SK-N-SH (cell line): ENCODE measurements around the gene CDH23. TPM values are rescaled to one million over a fixed set of nuclear protein-coding genes. Genes with fewer than 3 reads are reported as not detected.

Experiments
- CTCF ChIA-PET: fragments of 300-600, 350-600 bp; formaldehyde crosslinking; extraction: SDS; loops from one replicate; lab custom pipeline; 2021; lab: Yijun Ruan, JAX
- POLR2A ChIA-PET: fragments of 350-600 bp; sonication (Branson Sonifier 250); formaldehyde crosslinking; extraction: SDS; loops from one replicate; lab custom pipeline; 2020; ENCODE audit warnings: antibody characterized with exemption, inconsistent platforms; lab: Yijun Ruan, JAX
- DNase-seq: peaks from one replicate; pipeline ENCODE4 v3.0.0; 2012
- H2AFZ ChIP-seq: fragments of 200-600 bp; sonication (generic); 2 replicates; pipeline ENCODE4 v1.8.1; 2016; ENCODE audit warnings: antibody characterized with exemption, mild to moderate bottlenecking, low read depth
- H3F3A ChIP-seq: fragments of 200-600 bp; sonication (generic); replicated peaks from 2 replicates; pipeline ENCODE3; 2016; ENCODE audit warnings: antibody characterized with exemption, mild to moderate bottlenecking; ENCODE audit not compliant: insufficient read depth
- H3K27ac ChIP-seq, 2 experiments: fragments of 200-500 bp in 1 of 2; fragments of 200-600 bp in 1 of 2; sonication (Bioruptor generic) in 1 of 2; sonication (generic), shearing (Covaris generic) in 1 of 2; 2 replicates each; pipeline versions ENCODE4 v1.5.1 to v1.6.1; 2014 to 2016; ENCODE audit warnings: low read depth in 2 of 2, inconsistent platforms in 1 of 2, low read length in 1 of 2, mild to moderate bottlenecking in 1 of 2, mixed read lengths in 1 of 2
- H3K27me3 ChIP-seq: fragments of 200-600 bp; sonication (generic), shearing (Covaris generic); 2 replicates; pipeline ENCODE4 v1.6.1; 2016; ENCODE audit warnings: mixed run types; ENCODE audit not compliant: insufficient read depth
- H3K36me3 ChIP-seq, 2 experiments: fragments of 200-500 bp in 1 of 2; fragments of 200-600 bp in 1 of 2; sonication (Bioruptor generic) in 1 of 2; sonication (generic) in 1 of 2; replicated peaks in 1 of 2; 2 replicates each; pipeline versions ENCODE3 to v1.5.1; 2014 to 2016; ENCODE audit warnings: low read length in 1 of 2, mild to moderate bottlenecking in 1 of 2; ENCODE audit not compliant: insufficient read depth in 2 of 2, control insufficient read depth in 1 of 2
- H3K4me1 ChIP-seq, 2 experiments: fragments of 200-500 bp in 1 of 2; fragments of 200-600 bp in 1 of 2; sonication (Bioruptor generic) in 1 of 2; sonication (generic), shearing (Covaris generic) in 1 of 2; 2 replicates each; pipeline versions ENCODE4 v1.5.1 to v1.6.1; 2014 to 2016; ENCODE audit warnings: low read depth in 1 of 2, low read length in 1 of 2, mixed run types in 1 of 2; ENCODE audit not compliant: insufficient read depth in 2 of 2, control insufficient read depth in 1 of 2
- H3K4me2 ChIP-seq: fragments of 200-600 bp; sonication (generic), shearing (Covaris generic); 2 replicates; pipeline ENCODE4 v1.6.1; 2017; ENCODE audit warnings: mixed run types
- H3K4me3 ChIP-seq, 2 experiments: fragments of 200-500 bp in 1 of 2; fragments of 200-600 bp in 1 of 2; sonication (Bioruptor generic) in 1 of 2; sonication (generic), shearing (Covaris generic) in 1 of 2; 2 replicates each; pipeline versions ENCODE4 v1.5.1 to v1.8.1; 2014 to 2016; ENCODE audit warnings: low read depth in 2 of 2, inconsistent platforms in 1 of 2, low read length in 1 of 2, mild to moderate bottlenecking in 1 of 2, mixed read lengths in 1 of 2, moderate library complexity in 1 of 2
- H3K79me2 ChIP-seq: fragments of 200-600 bp; sonication (generic); 2 replicates; pipeline ENCODE4 v1.8.1; 2017; ENCODE audit warnings: mild to moderate bottlenecking; ENCODE audit not compliant: insufficient read depth
- H3K9ac ChIP-seq: fragments of 200-600 bp; sonication (generic); 2 replicates; pipeline ENCODE4 v1.6.1; 2017; ENCODE audit warnings: mixed run types
- H3K9me2 ChIP-seq: fragments of 200-600 bp; sonication (generic); 2 replicates; pipeline ENCODE4 v1.6.1; 2017; ENCODE audit warnings: mixed run types
- H3K9me3 ChIP-seq: fragments of 200-600 bp; sonication (generic); 2 replicates; pipeline ENCODE4 v1.6.1; 2017; ENCODE audit warnings: mixed run types, mild to moderate bottlenecking, moderate library complexity
- H4K20me1 ChIP-seq: fragments of 200-600 bp; sonication (generic); 2 replicates; pipeline ENCODE4 v1.6.1; 2017; ENCODE audit warnings: mild to moderate bottlenecking, mixed run types; ENCODE audit not compliant: insufficient read depth
- CHD2 ChIP-seq: fragments of 150-350 bp; IDR thresholded peaks from 2 replicates; pipeline ENCODE4 v1.6.1; 2018; ENCODE audit warnings: low read length; ENCODE audit not compliant: partially characterized antibody
- CTCF ChIP-seq: fragments of 200-600 bp; sonication (generic); IDR thresholded peaks from 2 replicates; pipeline ENCODE4 v1.6.1; 2017; ENCODE audit warnings: antibody characterized with exemption, mild to moderate bottlenecking, moderate library complexity
- EP300 ChIP-seq, 2 experiments: IDR thresholded peaks; 2 replicates each; pipeline versions ENCODE4 v1.4.0 to v1.6.1; 2012; ENCODE audit warnings: borderline replicate concordance in 1 of 2, low read depth in 1 of 2, low read length in 1 of 2
- EZH2phosphoT487 ChIP-seq: fragments of 200-600 bp; sonication (generic); IDR thresholded peaks from 2 replicates; pipeline ENCODE4 v1.6.1; 2017; ENCODE audit warnings: low read depth, mixed run types, mild to moderate bottlenecking, antibody characterized with exemption, moderate library complexity, borderline replicate concordance
- FOXJ3 ChIP-seq: sonication (generic); formaldehyde crosslinking; IDR thresholded peaks from 2 replicates; pipeline ENCODE4 v1.5.1; 2020; ENCODE audit warnings: mild to moderate bottlenecking, missing genetic modification reagents
- FOXM1 ChIP-seq: IDR thresholded peaks from 2 replicates; pipeline ENCODE4 v1.4.0; 2012; ENCODE audit warnings: low read depth, mild to moderate bottlenecking
- GABPA ChIP-seq: IDR thresholded peaks from 2 replicates; pipeline ENCODE4 v1.4.0; 2012; ENCODE audit warnings: low read depth, mild to moderate bottlenecking
- GATA2 ChIP-seq: sonication (generic); formaldehyde crosslinking; IDR thresholded peaks from 2 replicates; pipeline ENCODE4 v1.5.0; 2020; ENCODE audit warnings: mild to moderate bottlenecking, missing genetic modification reagents
- IRF3 ChIP-seq: fragments of 150-350 bp; IDR thresholded peaks from 2 replicates; pipeline ENCODE4 v1.6.1; 2016; ENCODE audit warnings: mild to moderate bottlenecking, low read depth, low read length
- JUND ChIP-seq: IDR thresholded peaks from 2 replicates; pipeline ENCODE4 v1.4.0; 2012
- MAX ChIP-seq: IDR thresholded peaks from 2 replicates; pipeline ENCODE4 v1.4.0; 2012; ENCODE audit warnings: low read depth
- MEF2A ChIP-seq: IDR thresholded peaks from 2 replicates; pipeline ENCODE4 v1.4.0; 2012; ENCODE audit warnings: low read depth, borderline replicate concordance
- MXI1 ChIP-seq: IDR thresholded peaks from 2 replicates; pipeline ENCODE4 v1.6.1; 2012; ENCODE audit warnings: mild to moderate bottlenecking, low read depth, low read length, improper control_type of control experiment
- NFIC ChIP-seq: IDR thresholded peaks from 2 replicates; pipeline ENCODE4 v1.4.0; 2012; ENCODE audit warnings: borderline replicate concordance
- NRF1 ChIP-seq: IDR thresholded peaks from 2 replicates; pipeline ENCODE4 v1.6.1; 2012; ENCODE audit warnings: low read depth, mild to moderate bottlenecking, low read length
- PBX3 ChIP-seq: IDR thresholded peaks from 2 replicates; pipeline ENCODE4; 2012
- POLR2AphosphoS5 ChIP-seq: IDR thresholded peaks from 2 replicates; pipeline ENCODE4 v1.6.1; 2012; ENCODE audit warnings: low read depth, low read length
- RAD21 ChIP-seq: IDR thresholded peaks from 2 replicates; pipeline ENCODE4 v1.6.1; 2012; ENCODE audit warnings: mild to moderate bottlenecking, low read length
- REST ChIP-seq: IDR thresholded peaks from 2 replicates; pipeline ENCODE4 v1.6.1; 2012; ENCODE audit warnings: mild to moderate bottlenecking, low read depth, low read length, moderate library complexity
- RXRA ChIP-seq: IDR thresholded peaks from 2 replicates; pipeline ENCODE4 v1.4.0; 2012; ENCODE audit warnings: low read depth, mild to moderate bottlenecking, borderline replicate concordance
- SIN3A ChIP-seq: IDR thresholded peaks from 2 replicates; pipeline ENCODE4 v1.6.1; 2012; ENCODE audit warnings: low read depth, mild to moderate bottlenecking, low read length, moderate library complexity, borderline replicate concordance
- SMC3 ChIP-seq: IDR thresholded peaks from 2 replicates; pipeline ENCODE4 v1.6.1; 2012; ENCODE audit warnings: low read depth, low read length, improper control_type of control experiment
- TAF1 ChIP-seq: IDR thresholded peaks from 2 replicates; pipeline ENCODE4 v1.6.1; 2012; ENCODE audit warnings: low read depth, mild to moderate bottlenecking, low read length, moderate library complexity, borderline replicate concordance
- TCF12 ChIP-seq: IDR thresholded peaks from 2 replicates; pipeline ENCODE4 v1.4.0; 2012
- TEAD4 ChIP-seq: IDR thresholded peaks from 2 replicates; pipeline ENCODE4 v1.4.0; 2012; ENCODE audit warnings: mild to moderate bottlenecking, borderline replicate concordance; ENCODE audit not compliant: insufficient read depth
- YY1 ChIP-seq: IDR thresholded peaks from 2 replicates; pipeline ENCODE4 v1.4.0; 2012; ENCODE audit warnings: low read depth, mild to moderate bottlenecking
- WGBS: methylation state at CpG from one replicate; pipeline ENCODE4 v1.1.6; 2017; ENCODE audit warnings: low lambda C conversion rate; 5-methylcytosine and 5-hydroxymethylcytosine counted together
- polyA plus RNA-seq, 3 experiments: library from polyadenylated mRNA; depleted of rRNA; stranded (reverse); fragments of >200 nt; gene quantifications; 2 replicates each; pipeline ENCODE4 v1.2.3, GENCODE V29; 2012

The CDH23 gene
- polyA plus RNA-seq, 1 of the 3 experiments (the other 2 are of a cell fraction) = 0.03 TPM

GRCh38 chr10:71569775-71570588 lies 173.3 kb downstream of the CDH23 start:
- Histone ChIP-seq H3K4me1 (no peaks in the 10 kb centered on the region; a peak in 1 of 4 replicates), H3K27me3 (peaks cover 3% of the 10 kb centered on the region), H3K4me3 (peak overlapping the region in 1 of 2 experiments; percentile 44; a peak in 1 of 4 replicates), H2AFZ (no peak overlapping the region), H3K9ac (no peak overlapping the region), H3K36me3 (no peaks in the 10 kb centered on the region), H3K4me2 (no peak overlapping the region), H3K9me2 (no peaks in the 10 kb centered on the region), H3F3A (no peaks in the 10 kb centered on the region), H3K9me3 (no peaks in the 10 kb centered on the region), H3K79me2 (no peaks in the 10 kb centered on the region), H3K27ac (no peak overlapping the region), H4K20me1 (peaks cover 3% of the 10 kb centered on the region; the same call in 1 of the 2 replicates)
- no peak for TF ChIP-seq PBX3
- no peak for TF ChIP-seq MAX
- no peak for TF ChIP-seq TAF1
- TF ChIP-seq CHD2 = no peak
- no peak for TF ChIP-seq REST
- TF ChIP-seq FOXJ3 (CRISPR knock-in tag) = no peak
- peak; percentile 83 for TF ChIP-seq SMC3
- TF ChIP-seq IRF3 = no peak
- TF ChIP-seq RAD21 = peak; percentile 80
- no peak for TF ChIP-seq JUND
- TF ChIP-seq YY1 = no peak
- no peak for TF ChIP-seq RXRA
- no peak for TF ChIP-seq EZH2phosphoT487
- TF ChIP-seq TEAD4 = no peak
- TF ChIP-seq SIN3A = no peak
- peak; percentile 84 for TF ChIP-seq CTCF
- no peak for TF ChIP-seq NRF1
- TF ChIP-seq MEF2A = no peak
- TF ChIP-seq POLR2AphosphoS5 = no peak
- TF ChIP-seq TCF12 = no peak
- no peak for TF ChIP-seq NFIC
- no peak for TF ChIP-seq GATA2 (CRISPR knock-in tag)
- no peak for TF ChIP-seq EP300 (IDR thresholded peaks at IDR 0.05; ENCODE audit: borderline replicate concordance in 1 of 2, low read depth in 1 of 2, low read length in 1 of 2)
- no peak for TF ChIP-seq MXI1
- TF ChIP-seq FOXM1 = no peak
- no peak for TF ChIP-seq GABPA
- peak; percentile 86 for DNase-seq
- WGBS = 18% methylated on average over 5 of the region's 6 CpGs
- ChIA-PET POLR2A (interaction anchor here (0.6 kb wide), 1 partner anchor 102 kb away, joined by 3 read pairs; no protein-coding TSS in a partner anchor), CTCF (interaction anchor here (0.6 to 11.4 kb wide), 71 partner anchors 9 to 263 kb away, joined by 3 to 223 read pairs (median 4); partner anchors contain the start of genes CDH23 and SLC29A3)
